Keratinocyte (primary cell): ENCODE data around the gene UBC. TPM values are rescaled to one million over a fixed set of nuclear protein-coding genes. Genes with fewer than 3 reads are reported as not detected.

Experiments
- DNase-seq: peaks from one replicate; pipeline ENCODE4 v3.0.0-alpha.2; 2011; ENCODE audit warnings: low read depth, missing footprints, low spot score
- FAIRE-seq: peaks from 2 replicates; lab custom pipeline; 2011; peaks lifted over from hg19 to GRCh38; lab: Jason Lieb, UNC
- H2AFZ ChIP-seq: 2 replicates; pipeline ENCODE4 v1.6.0; 2012; ENCODE audit warnings: low read length, control low read depth, inconsistent platforms; ENCODE audit not compliant: control insufficient read depth
- H3K27ac ChIP-seq: 2 replicates; pipeline ENCODE4 v1.5.1; 2011; ENCODE audit warnings: low read length; ENCODE audit not compliant: control insufficient read depth, insufficient read depth
- H3K27me3 ChIP-seq: 3 replicates; pipeline ENCODE4 v1.6.0; 2011; ENCODE audit warnings: low read length; ENCODE audit not compliant: control insufficient read depth, insufficient read depth; ENCODE audit errors: extremely low read depth
- H3K36me3 ChIP-seq, 2 experiments: 2 replicates in 1 of 2; 3 replicates in 1 of 2; pipeline ENCODE4 v1.5.1; 2011; ENCODE audit warnings: low read length in 2 of 2, mild to moderate bottlenecking in 1 of 2; ENCODE audit not compliant: control insufficient read depth in 2 of 2, insufficient read depth in 2 of 2; ENCODE audit errors: extremely low read depth in 1 of 2
- H3K4me1 ChIP-seq: 3 replicates; pipeline ENCODE4 v1.5.1; 2011; ENCODE audit warnings: low read length; ENCODE audit not compliant: control insufficient read depth, insufficient read depth; ENCODE audit errors: extremely low read depth
- H3K4me2 ChIP-seq: 3 replicates; pipeline ENCODE4 v1.6.0; 2011; ENCODE audit warnings: low read depth, low read length; ENCODE audit not compliant: control insufficient read depth, insufficient read depth; ENCODE audit errors: extremely low read depth
- H3K4me3 ChIP-seq, 3 experiments: fragments of 200-600 bp in 1 of 3; sonication (generic) in 1 of 3; 2 replicates in 2 of 3; 3 replicates in 1 of 3; pipeline ENCODE4 v1.5.1; 2011 to 2016; ENCODE audit warnings: low read length in 3 of 3, mild to moderate bottlenecking in 3 of 3, control low read depth in 2 of 3, inconsistent platforms in 1 of 3, low read depth in 1 of 3, mixed read lengths in 1 of 3, mixed run types in 1 of 3, moderate library complexity in 1 of 3; ENCODE audit not compliant: control insufficient read depth in 2 of 3, insufficient read depth in 2 of 3; ENCODE audit errors: extremely low read depth in 1 of 3
- H3K79me2 ChIP-seq: 2 replicates; pipeline ENCODE4 v1.6.0; 2012; ENCODE audit warnings: low read length; ENCODE audit not compliant: control insufficient read depth, insufficient read depth
- H3K9ac ChIP-seq: 3 replicates; pipeline ENCODE4 v1.6.0; 2011; ENCODE audit warnings: low read length; ENCODE audit not compliant: control insufficient read depth, insufficient read depth; ENCODE audit errors: extremely low read depth
- H3K9me1 ChIP-seq: 3 replicates; pipeline ENCODE4 v1.6.0; 2011; ENCODE audit warnings: low read length; ENCODE audit not compliant: control insufficient read depth, insufficient read depth; ENCODE audit errors: extremely low read depth
- H3K9me3 ChIP-seq: 2 replicates; pipeline ENCODE4 v1.5.1; 2012; ENCODE audit warnings: low read depth, low read length; ENCODE audit not compliant: control insufficient read depth
- H4K20me1 ChIP-seq: 3 replicates; pipeline ENCODE4 v1.6.0; 2011; ENCODE audit warnings: low read length; ENCODE audit not compliant: control insufficient read depth, insufficient read depth; ENCODE audit errors: extremely low read depth
- EZH2 ChIP-seq: IDR thresholded peaks from one replicate; pipeline ENCODE4 v1.6.1; 2012; ENCODE audit warnings: inconsistent platforms, mild to moderate bottlenecking, low read length, moderate library complexity
- dilution Hi-C: fragments of 300-500 bp; cut with MboI; formaldehyde crosslinking; loops from one replicate; pipeline ENCODE4 v1.7.0; 2020; ENCODE audit warnings: low sequenced_read_pairs; ENCODE audit not compliant: extremely low pct_ligation_motif_present
- polyA plus RNA-seq, 5 experiments: library from polyadenylated mRNA; depleted of rRNA in 3 of 5; stranded (reverse) in 3 of 5; stranded (forward) in 1 of 5; unstranded in 1 of 5; fragments of >200 nt; gene quantifications; 1 replicate in 1 of 5; 2 replicates in 3 of 5; 3 replicates in 1 of 5; pipeline versions ENCODE4 v1.2.1 to v1.2.3, GENCODE V29; 2011 to 2012; ENCODE audit warnings: missing spikeins in 2 of 5, low read depth in 1 of 5, low replicate concordance in 1 of 5
- TF ChIP-seq, protein P1 (sequence below), 3 experiments: IDR thresholded peaks in 1 of 3; conservative IDR thresholded peaks in 1 of 3; optimal IDR thresholded peaks in 1 of 3; 2 replicates in 2 of 3; 3 replicates in 1 of 3; pipeline versions ENCODE3 to v1.5.1; 2011; ENCODE audit warnings: low read length in 3 of 3, mild to moderate bottlenecking in 3 of 3, moderate library complexity in 2 of 3, control low read depth in 1 of 3, inconsistent platforms in 1 of 3; ENCODE audit not compliant: insufficient read depth in 2 of 3; ENCODE audit errors: extremely low read depth in 1 of 3

Gene UBC
- polyA plus RNA-seq, 1 donor (not counting 4 experiments of a cell fraction or from before 2014, with no cell fraction given): 2,363 TPM

DNA sequence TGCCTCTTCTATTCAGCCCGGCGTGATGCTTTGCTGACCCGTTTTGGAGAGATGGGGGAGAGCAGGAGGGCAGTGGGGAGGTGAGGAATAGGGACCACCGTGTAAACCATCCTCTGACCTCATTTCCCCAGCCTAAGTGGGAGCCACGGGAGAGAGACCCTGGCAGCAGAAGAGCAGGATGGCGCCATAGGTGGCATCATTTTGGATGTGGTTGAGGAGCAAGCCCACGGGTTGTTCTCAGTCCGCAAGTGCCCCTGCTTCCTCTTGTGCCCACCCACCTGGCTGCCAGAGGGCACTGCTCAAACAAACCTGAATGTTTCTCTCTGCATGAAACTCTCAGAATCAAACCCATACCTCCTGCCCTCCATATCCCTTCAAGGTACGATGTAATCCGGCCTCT, 10.7 kb upstream of the UBC start:
- Histone ChIP-seq H3K27ac (no peak overlapping the region), H3K9ac (no peak overlapping the region), H3K9me1 (no peaks in the 10 kb centered on the region), H2AFZ (no peak overlapping the region), H3K9me3 (no peaks in the 10 kb centered on the region), H4K20me1 (no peaks in the 10 kb centered on the region), H3K36me3 (no peaks in the 10 kb centered on the region), H3K4me3 (no peak overlapping the region), H3K27me3 (no peaks in the 10 kb centered on the region), H3K79me2 (no peaks in the 10 kb centered on the region), H3K4me2 (no peak overlapping the region), H3K4me1 (peaks cover 45% of the 10 kb centered on the region)
- FAIRE-seq (no peak), DNase-seq (no peak)
- dilution Hi-C loops: no loop called here
- TF ChIP-seq, protein P1, sequence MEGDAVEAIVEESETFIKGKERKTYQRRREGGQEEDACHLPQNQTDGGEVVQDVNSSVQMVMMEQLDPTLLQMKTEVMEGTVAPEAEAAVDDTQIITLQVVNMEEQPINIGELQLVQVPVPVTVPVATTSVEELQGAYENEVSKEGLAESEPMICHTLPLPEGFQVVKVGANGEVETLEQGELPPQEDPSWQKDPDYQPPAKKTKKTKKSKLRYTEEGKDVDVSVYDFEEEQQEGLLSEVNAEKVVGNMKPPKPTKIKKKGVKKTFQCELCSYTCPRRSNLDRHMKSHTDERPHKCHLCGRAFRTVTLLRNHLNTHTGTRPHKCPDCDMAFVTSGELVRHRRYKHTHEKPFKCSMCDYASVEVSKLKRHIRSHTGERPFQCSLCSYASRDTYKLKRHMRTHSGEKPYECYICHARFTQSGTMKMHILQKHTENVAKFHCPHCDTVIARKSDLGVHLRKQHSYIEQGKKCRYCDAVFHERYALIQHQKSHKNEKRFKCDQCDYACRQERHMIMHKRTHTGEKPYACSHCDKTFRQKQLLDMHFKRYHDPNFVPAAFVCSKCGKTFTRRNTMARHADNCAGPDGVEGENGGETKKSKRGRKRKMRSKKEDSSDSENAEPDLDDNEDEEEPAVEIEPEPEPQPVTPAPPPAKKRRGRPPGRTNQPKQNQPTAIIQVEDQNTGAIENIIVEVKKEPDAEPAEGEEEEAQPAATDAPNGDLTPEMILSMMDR (optimal IDR thresholded peaks at IDR 0.05 in 1 of 3, IDR thresholded peaks at IDR 0.05 in 1 of 3, conservative IDR thresholded peaks at IDR 0.05 in 1 of 3; ENCODE audit: extremely low read depth in 1 of 3, insufficient read depth in 2 of 3, low read length in 3 of 3): no peak
- TF ChIP-seq EZH2: no peak

- TF ChIP-seq, protein P1 (optimal IDR thresholded peaks at IDR 0.05 in 1 of 3, IDR thresholded peaks at IDR 0.05 in 1 of 3, conservative IDR thresholded peaks at IDR 0.05 in 1 of 3; ENCODE audit: extremely low read depth in 1 of 3, insufficient read depth in 2 of 3, low read length in 3 of 3): no peak
- dilution Hi-C loops: no loop called here
- Histone ChIP-seq H3K27ac (peak overlapping the region; percentile 75), H3K27me3 (no peaks in the 10 kb centered on the region), H3K36me3 (no peaks in the 10 kb centered on the region), H2AFZ (no peak overlapping the region), H3K79me2 (no peaks in the 10 kb centered on the region), H3K4me2 (peak overlapping the region; percentile 71), H3K9me3 (no peaks in the 10 kb centered on the region), H3K4me3 (peak overlapping the region in 2 of 3 experiments; percentile 10 to 34), H4K20me1 (no peaks in the 10 kb centered on the region), H3K4me1 (peaks cover 48% of the 10 kb centered on the region), H3K9me1 (no peaks in the 10 kb centered on the region), H3K9ac (peak overlapping the region; percentile 53)
- no peak for FAIRE-seq
- no peak for DNase-seq
Measured at GRCh38 chr12:124923905-124924734, 9.7 kb upstream of the UBC start.
